ENCODE data around the gene ADAMTSL2.

DNA sequence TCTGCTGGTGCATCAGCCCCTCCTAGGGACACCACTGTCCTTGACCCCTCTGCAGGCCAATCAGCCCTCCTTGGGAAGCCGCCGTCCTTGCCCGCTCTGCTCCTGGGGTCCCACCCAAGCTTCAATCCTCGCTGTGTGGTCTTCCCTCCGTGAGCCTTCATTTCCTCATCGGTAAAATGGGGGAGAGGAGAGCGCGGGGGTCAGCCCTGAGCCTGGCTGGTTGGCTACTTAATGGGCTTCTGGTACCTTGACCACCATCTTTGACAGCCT is 42.9 kb upstream of the ADAMTSL2 start:
- TF ChIP-seq POLR2A (IDR thresholded peaks at IDR 0.05) = no peak
- TF ChIP-seq, protein P1, sequence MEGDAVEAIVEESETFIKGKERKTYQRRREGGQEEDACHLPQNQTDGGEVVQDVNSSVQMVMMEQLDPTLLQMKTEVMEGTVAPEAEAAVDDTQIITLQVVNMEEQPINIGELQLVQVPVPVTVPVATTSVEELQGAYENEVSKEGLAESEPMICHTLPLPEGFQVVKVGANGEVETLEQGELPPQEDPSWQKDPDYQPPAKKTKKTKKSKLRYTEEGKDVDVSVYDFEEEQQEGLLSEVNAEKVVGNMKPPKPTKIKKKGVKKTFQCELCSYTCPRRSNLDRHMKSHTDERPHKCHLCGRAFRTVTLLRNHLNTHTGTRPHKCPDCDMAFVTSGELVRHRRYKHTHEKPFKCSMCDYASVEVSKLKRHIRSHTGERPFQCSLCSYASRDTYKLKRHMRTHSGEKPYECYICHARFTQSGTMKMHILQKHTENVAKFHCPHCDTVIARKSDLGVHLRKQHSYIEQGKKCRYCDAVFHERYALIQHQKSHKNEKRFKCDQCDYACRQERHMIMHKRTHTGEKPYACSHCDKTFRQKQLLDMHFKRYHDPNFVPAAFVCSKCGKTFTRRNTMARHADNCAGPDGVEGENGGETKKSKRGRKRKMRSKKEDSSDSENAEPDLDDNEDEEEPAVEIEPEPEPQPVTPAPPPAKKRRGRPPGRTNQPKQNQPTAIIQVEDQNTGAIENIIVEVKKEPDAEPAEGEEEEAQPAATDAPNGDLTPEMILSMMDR (IDR thresholded peaks at IDR 0.05) = no peak
- no peak for TF ChIP-seq EP300 (IDR thresholded peaks at IDR 0.05)

All from ovary (tissue), 3 donors.